ENCODE results near the gene CATSPER2.
"Not testable (repeated sequence)": the region's sequence is repeated elsewhere in the genome, so short reads cannot be mapped to it uniquely, and the experiment has no call there.

CATSPER2 gene

DNA sequence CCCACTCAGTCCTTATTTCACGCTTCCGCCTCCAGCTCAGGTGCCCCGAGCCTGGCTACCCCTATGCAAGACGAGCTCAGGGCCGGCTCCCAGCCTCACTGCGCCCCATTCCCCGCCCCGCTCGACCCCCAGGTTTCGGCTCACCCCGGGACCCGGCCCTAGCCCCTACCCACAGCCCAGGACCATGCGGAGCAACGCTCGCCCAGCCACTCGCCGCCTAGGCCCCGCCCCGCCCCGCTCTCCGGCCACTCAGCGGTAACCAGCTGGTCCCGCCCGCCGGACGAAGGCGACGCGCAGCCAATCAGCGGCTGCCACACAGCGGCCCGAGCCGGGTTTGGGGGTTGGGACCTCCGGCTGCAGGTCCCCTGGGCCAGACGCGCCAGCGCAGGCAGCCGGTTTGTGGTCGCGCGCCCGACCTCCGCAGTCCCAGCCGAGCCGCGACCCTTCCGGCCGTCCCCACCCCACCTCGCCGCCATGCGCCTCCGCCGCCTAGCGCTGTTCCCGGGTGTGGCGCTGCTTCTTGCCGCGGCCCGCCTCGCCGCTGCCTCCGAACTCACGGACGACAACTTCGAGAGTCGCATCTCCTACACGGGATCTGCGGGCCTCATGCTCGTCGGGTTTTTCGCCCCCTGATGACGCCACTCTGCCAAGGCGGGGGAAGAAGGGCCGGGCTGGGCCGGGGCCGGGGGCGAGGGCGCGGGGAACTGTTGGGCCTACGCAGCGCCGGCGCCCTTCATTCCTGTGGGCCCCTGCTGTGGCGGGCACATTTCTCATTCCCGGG, at the start of gene CATSPER2:
CATSPER2 (minus strand) TSS at position 196 of the 781 bp plus-strand sequence. CDS start 783 bp downstream, outside the sequence.
- no peak for DNase-seq

GRCh38 chr15:43693148-43694022, 44.7 kb upstream of the CATSPER2 start, which contains the start of gene CKMT1A:
TSS of gene CKMT1A (plus strand) at chr15:43693859. CDS start at chr15:43694051, 192 bp downstream.
- not testable (repeated sequence) for DNase-seq

DNA sequence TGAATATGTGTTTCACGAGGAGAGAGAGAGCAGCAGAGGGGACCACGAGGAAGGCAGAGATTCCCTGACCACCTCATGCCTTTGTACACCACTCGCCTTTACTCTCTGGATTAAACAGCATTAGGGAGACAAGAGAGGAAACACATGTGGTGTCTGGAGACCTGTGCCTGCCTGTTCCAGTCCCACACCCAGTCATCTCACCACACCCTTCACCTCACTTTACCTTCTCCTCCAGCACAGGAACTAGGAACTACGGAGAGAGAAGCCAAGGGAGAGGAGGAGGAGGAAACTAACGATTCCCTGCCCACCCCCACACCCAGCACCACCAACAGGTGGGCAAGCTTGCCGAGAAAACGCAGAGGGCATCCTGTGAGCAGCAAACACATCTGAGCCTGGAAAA, 44.0 kb upstream of the CATSPER2 start:
- not testable (repeated sequence) for DNase-seq

- DNase-seq, result not testable (repeated sequence)
Measured at GRCh38 chr15:43689604-43690301, 41.1 kb upstream of the CATSPER2 start.

DNA sequence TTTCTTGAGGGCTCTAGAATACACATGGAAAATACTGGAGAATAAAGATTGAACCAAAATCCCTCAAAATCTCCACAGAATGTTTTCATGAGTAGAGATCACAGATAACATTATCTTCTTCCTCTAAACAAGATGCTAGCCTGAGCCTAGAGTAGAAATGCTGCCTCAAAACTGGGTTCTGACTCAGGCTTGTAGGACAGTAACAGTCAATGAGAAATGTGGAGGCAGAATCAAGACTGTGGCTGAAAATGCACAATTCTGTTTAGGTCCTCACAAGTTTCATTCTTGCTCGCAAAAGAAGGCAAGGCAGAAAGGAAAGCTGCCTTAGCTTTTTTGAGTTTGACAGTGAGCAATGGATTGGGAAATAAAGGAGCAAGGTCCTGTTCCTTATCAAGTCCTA, 25.5 kb upstream of the CATSPER2 start:
- not testable (repeated sequence) for DNase-seq

- not testable (repeated sequence) for DNase-seq
Measured at GRCh38 chr15:43666177-43666576, 17.5 kb upstream of the CATSPER2 start.

DNA sequence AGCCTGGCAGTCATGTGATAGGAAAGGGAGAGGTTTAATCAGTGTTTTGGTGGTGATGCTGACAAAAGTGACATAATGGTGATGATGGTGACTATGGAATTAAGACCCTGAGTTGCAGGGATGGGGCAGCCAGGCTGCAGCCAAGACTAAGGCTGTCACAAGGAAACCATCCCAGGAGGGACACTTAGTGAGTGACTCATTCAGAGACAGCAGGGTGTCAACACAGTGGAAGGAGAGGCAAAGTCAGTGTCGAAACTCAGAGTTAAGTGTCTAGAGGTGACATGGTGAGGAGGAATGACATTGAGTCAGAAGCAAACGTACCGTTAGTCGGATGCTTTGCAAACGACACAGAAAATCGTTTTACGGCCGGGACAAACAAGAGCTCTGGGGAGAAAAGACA, 14.7 kb upstream of the CATSPER2 start:
- DNase-seq, result not testable (repeated sequence)

DNA sequence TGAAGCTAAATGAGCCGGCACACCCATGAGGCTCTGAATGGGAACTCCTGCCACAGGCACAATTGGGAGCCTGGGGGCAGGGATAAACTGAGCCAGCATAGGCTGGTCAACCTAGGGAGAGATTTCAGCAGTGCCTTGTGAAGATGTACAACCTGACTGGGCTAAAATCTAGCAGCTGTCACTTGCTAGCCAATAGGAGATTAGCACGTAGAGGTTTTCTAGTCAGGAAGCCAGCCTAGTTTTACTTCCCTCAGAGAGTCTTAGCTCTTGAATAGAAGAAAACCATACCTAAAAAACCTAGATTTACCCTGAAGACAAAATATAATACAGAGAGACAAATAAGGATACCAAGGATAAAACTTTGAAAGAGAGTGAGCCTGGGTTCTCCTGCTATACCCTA, 13.6 kb upstream of the CATSPER2 start:
- not testable (repeated sequence) for DNase-seq

DNA sequence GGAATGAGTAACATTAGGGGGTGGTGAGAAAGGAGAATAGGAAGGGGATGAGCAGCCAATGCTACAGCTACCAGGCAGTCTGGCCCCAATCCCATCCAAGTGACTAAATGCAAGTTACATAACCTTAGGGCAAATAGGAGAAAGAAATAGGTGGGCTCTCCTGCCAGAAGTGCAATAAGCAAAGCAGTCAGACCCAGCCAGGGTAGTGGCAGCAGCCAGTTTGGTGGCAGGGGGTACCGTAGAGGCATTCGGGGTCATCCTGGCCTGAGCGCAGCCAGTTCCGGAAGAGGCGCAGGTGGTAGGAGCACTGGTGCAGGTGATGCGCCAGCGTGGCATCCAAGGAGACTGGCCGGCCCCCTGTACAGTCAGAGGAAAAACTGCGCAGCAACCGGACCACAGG, 11.1 kb upstream of the CATSPER2 start:
- DNase-seq, result not testable (repeated sequence)

- not testable (repeated sequence) for DNase-seq
Measured at GRCh38 chr15:43649430-43649926, 834 bp upstream of the CATSPER2 start.

DNA sequence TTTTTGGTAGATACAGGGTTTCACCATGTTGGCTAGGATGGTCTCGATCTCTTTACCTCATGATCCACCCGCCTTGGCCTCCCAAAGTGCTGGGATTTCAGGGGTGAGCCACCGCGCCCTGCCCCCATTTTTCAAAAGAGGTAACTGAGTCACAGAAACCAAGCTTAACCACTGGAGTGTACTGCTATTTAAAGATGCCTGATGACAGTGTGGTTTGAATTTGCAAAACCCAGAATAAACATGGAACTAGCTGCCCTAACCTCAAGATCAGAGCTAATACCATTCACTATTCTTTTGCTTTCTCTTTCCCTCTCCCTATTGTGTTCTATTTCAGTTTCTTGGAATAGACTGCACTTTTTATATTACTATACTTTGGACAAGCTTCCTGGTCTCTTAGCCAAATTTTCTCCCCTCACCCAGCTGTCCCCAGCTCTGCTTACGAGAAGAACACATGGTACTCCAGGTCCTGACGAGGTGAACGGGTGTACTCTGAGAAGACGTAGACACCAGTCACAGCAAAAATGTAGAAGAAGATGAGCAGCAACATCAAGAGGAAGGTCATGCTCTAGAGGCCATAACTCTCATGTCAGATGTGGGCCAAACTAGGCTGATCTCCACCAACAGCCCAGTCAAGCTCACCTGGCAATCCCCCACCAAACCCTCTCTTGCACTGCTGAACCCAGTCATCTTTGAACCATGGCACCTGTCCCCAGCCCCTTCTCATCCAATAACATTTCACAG, 10.0 kb downstream of the CATSPER2 start:
- DNase-seq, result not testable (repeated sequence)

DNA sequence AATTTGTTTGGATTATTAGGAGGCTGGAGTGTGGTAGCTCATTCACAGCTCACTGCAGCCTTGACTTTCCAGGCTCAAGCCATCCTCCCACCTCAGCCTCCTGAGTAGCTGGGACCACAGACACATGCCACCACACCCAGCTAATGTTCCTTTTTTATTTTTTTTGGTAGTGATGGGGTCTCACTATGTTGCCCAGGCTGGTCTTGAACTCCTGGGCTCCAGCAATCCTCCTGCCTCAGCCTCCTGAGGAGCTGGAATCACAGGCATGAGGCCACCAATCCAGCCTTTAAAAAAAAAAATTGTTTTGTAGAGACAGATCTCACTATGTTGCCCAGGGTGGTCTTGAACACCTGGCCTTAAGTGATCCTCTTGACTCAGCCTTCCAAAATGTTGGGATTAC, 21.7 kb downstream of the CATSPER2 start:
- not testable (repeated sequence) for DNase-seq

GRCh38 chr15:43625106-43625505, 23.5 kb downstream of the CATSPER2 start:
- no peak for DNase-seq

- DNase-seq, result not testable (repeated sequence)
Measured at GRCh38 chr15:43622068-43622799, 26.4 kb downstream of the CATSPER2 start.

- not testable (repeated sequence) for DNase-seq
Measured at GRCh38 chr15:43618700-43619099, 29.9 kb downstream of the CATSPER2 start, which contains the start of gene STRC. TSS of gene STRC (minus strand) at chr15:43618800. CDS start at chr15:43618722, 78 bp downstream.

DNA sequence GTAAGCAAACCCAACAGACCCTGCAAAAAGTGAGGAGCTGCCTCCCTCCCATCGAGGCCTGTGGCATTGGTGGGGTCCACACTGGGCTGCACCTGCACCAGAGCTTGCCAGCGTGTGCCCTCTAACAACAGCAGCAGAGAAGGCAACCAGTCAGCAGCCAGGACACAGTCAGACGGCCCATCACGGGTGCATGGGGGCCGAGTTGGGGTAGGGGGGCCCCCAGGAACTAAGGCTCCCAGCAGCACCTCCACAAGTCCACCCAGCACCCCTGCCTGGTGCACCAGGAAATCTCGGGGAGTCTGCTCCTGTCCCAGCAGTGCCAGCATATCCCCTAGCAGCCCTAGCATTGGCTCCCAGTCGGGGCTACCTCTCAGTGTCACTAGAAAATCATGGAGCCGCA, 30.9 kb downstream of the CATSPER2 start:
- DNase-seq, result not testable (repeated sequence)

- not testable (repeated sequence) for DNase-seq
Measured at GRCh38 chr15:43602233-43602632, 46.4 kb downstream of the CATSPER2 start.

- not testable (repeated sequence) for DNase-seq
Measured at GRCh38 chr15:43600200-43600599, 48.4 kb downstream of the CATSPER2 start.

DNA sequence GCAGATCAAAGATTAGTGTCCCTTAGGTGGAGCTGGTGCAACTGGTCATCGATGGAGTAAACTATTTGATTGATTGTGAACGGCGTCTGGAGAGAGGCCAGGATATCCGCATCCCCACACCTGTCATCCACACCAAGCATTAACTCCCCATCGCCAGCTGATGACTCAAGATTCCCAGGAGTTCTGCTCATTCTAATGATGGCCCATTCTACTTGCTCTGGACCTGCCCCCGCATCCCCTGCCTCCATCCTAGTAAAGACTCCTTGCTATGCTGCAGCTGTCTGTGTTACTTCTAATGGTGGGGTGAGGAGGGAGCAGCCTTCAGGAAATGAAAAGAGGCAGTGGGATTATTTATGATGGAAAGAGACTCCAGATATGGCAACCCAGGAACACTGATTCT, 49.5 kb downstream of the CATSPER2 start:
- not testable (repeated sequence) for DNase-seq

DNA sequence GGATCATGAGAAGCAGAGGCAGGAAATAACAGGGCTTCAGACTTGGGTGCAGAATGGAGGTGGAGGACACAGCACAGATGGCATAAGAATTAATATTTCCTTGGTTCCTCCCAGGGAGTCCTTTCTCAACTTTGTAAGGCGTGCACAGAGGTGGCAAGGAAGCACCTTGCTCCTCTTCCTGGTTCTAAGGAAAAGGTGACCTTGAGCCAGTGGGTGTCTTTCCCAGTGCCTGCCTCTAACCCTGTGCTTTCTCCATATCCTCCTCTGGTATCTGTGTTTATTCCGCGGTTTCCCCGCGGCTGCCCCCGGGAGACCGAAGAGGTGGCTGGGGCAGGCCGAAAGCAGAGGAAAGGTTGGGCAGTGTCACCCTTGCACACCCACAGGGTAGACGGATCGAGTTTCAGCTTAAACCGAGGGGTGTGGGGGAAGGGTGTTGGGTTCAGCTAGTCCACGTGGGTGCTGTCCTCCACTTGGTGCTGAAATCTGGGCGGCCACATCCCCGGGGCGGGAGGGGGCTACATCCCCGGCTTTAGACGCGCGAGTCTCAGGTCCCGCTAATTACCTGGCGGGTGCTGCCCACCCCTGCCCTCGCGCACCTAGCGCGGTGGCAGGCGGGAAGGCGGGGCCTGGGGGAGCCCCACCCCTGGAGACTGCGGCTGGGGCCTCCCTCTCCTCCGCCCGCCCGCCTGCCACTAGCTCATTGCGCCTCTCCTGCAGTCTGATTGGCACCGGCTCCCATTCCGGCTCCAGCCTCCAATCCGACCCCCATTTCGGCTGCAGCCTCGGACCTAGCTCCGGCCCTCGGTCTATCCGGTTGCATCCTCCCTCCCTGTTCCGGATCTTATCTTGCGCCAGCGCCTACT, 55.1 kb downstream of the CATSPER2 start, which contains the start of gene CKMT1B:
CKMT1B (plus strand) TSS at position 700 of the 863 bp plus-strand sequence. CDS start 192 bp downstream, outside the sequence.
- DNase-seq, result not testable (repeated sequence)

Measured in NCI-H524 treated with DMSO at 0.1 percent for 48 hours (cell line).